Measurements from ENCODE around the gene AQP10. TPM values are rescaled to one million over a fixed set of nuclear protein-coding genes. Genes with fewer than 3 reads are reported as not detected.
A peak's percentile ranks its signal among the peaks of the same experiment; 100 is the strongest.
"Not testable (repeated sequence)": the region's sequence is repeated elsewhere in the genome, so short reads cannot be mapped to it uniquely, and the experiment has no call there.

Gene AQP10
- total RNA-seq, 5 donors from 2014 or later (not counting 1 experiment from before 2014, with no cell fraction given): not detected

- ATAC-seq (replicated peaks in 1 of 4): peak; percentile 25 to 49 (median 39)
- H3K4me3 Mint-ChIP-seq: peak overlapping the region; percentile 80 to 82 (median 81)
- peaks cover 58% of the 10 kb centered on the region for H3K36me3 Mint-ChIP-seq
Observed at GRCh38 chr1:154337253-154337894, 16.5 kb downstream of the AQP10 start.

GRCh38 chr1:154338875-154339274, 18.0 kb downstream of the AQP10 start:
- H3K9me3 Mint-ChIP-seq: no peaks in the 10 kb centered on the region
- H3K27me3 Mint-ChIP-seq: no peaks in the 10 kb centered on the region
- H3K9me3 ChIP-seq: no peaks in the 10 kb centered on the region
- ChIA-PET POLR2A (no interaction called here), CTCF (interaction anchor here in 1 of 2 donors (4.7 kb wide), 1 partner anchor 13 kb away, joined by 87 read pairs; the partner anchor contains the start of gene ATP8B2)
- H3K4me3 Mint-ChIP-seq: peak overlapping the region; percentile 0 to 82 (median 80)
- peaks cover 13 to 73% of the 10 kb centered on the region in 2 donors for H3K36me3 ChIP-seq (ENCODE audit: control insufficient read depth in 2 of 2, extremely low read depth in 1 of 2, insufficient read depth in 1 of 2, low read length in 1 of 2)
- no peak for DNase-seq
- H3K27ac Mint-ChIP-seq: peak overlapping the region; percentile 99
- peaks cover 68% of the 10 kb centered on the region for H3K36me3 Mint-ChIP-seq
- peaks cover 51 to 100% of the 10 kb centered on the region in 2 experiments for H3K4me1 ChIP-seq (ENCODE audit: control insufficient read depth in 1 of 2, extremely low read depth in 1 of 2, insufficient read depth in 2 of 2, low read length in 2 of 2)
- peaks cover 93 to 94% (median 93%) of the 10 kb centered on the region in 3 donors for H3K4me1 Mint-ChIP-seq
- WGBS (ENCODE audit: insufficient coverage): 100% methylated on average over 1 of the region's 2 CpGs
- H3K4me3 ChIP-seq (ENCODE audit: control insufficient read depth in 1 of 2, extremely low read depth in 1 of 2, low read length in 1 of 2): no peak overlapping the region
- H3K27me3 ChIP-seq (replicated peaks in 1 of 2; ENCODE audit: control insufficient read depth in 2 of 2, extremely low read depth in 1 of 2, insufficient read depth in 2 of 2, low read length in 1 of 2): no peaks in the 10 kb centered on the region
- H3K27ac ChIP-seq (ENCODE audit: low read length): peak overlapping the region; percentile 28
- ATAC-seq (replicated peaks in 1 of 4): no peak

More at GRCh38 chr1:154337253-154337894, 16.5 kb downstream of the AQP10 start:
- Mint-ChIP-seq H3K4me1 (peaks cover 82 to 89% (median 89%) of the 10 kb centered on the region in 3 donors), H3K27me3 (no peaks in the 10 kb centered on the region), H3K27ac (peak overlapping the region; percentile 99), H3K9me3 (no peaks in the 10 kb centered on the region)
- CTCF ChIA-PET: interaction anchor here (0.6 to 4.7 kb wide), 8 partner anchors 8 to 722 kb away, joined by 3 to 87 read pairs (median 4); partner anchors contain the start of genes ATP8B2 (in 1 of the 2) and PMVK (in 1 of the 2)
- peak in 1 of 35 experiments; percentile 52 for DNase-seq
- Histone ChIP-seq H3K9me3 (no peaks in the 10 kb centered on the region), H3K4me3 (ENCODE audit: control insufficient read depth in 1 of 2, extremely low read depth in 1 of 2, low read length in 1 of 2) (peak overlapping the region; percentile 17 to 40), H3K27ac (ENCODE audit: low read length) (peak overlapping the region; percentile 54), H3K36me3 (ENCODE audit: control insufficient read depth in 2 of 2, extremely low read depth in 1 of 2, insufficient read depth in 1 of 2, low read length in 1 of 2) (peaks cover 16 to 75% of the 10 kb centered on the region in 2 donors), H3K27me3 (replicated peaks in 1 of 2; ENCODE audit: control insufficient read depth in 2 of 2, extremely low read depth in 1 of 2, insufficient read depth in 2 of 2, low read length in 1 of 2) (no peaks in the 10 kb centered on the region), H3K4me1 (ENCODE audit: control insufficient read depth in 1 of 2, extremely low read depth in 1 of 2, insufficient read depth in 2 of 2, low read length in 2 of 2) (peaks cover 39 to 90% of the 10 kb centered on the region in 2 experiments)
- POLR2A ChIA-PET: interaction anchor here (0.6 to 0.7 kb wide), 2 partner anchors 8 to 112 kb away, joined by 3 to 4 read pairs; no protein-coding TSS in a partner anchor
- 50% methylated on average over 2 of the region's 8 CpGs for WGBS (ENCODE audit: insufficient coverage)

GRCh38 chr1:154341366-154341765, 20.5 kb downstream of the AQP10 start:
- peaks cover 18 to 80% of the 10 kb centered on the region in 2 donors for H3K36me3 ChIP-seq (ENCODE audit: control insufficient read depth in 2 of 2, extremely low read depth in 1 of 2, insufficient read depth in 1 of 2, low read length in 1 of 2)
- H3K4me3 Mint-ChIP-seq: peak overlapping the region in 2 of 3 donors; percentile 34 to 82
- H3K27ac ChIP-seq (ENCODE audit: low read length): peak overlapping the region; percentile 82
- H3K4me1 Mint-ChIP-seq: peaks cover 90 to 96% (median 94%) of the 10 kb centered on the region in 3 donors
- ChIA-PET CTCF (interaction anchor here (0.6 to 1.9 kb wide), 2 partner anchors 13 to 42 kb away, joined by 6 to 8 read pairs; no protein-coding TSS in a partner anchor), POLR2A (interaction anchor here in 1 of 2 donors (0.7 to 1.1 kb wide), 2 partner anchors 12 to 83 kb away, joined by 3 read pairs; no protein-coding TSS in a partner anchor)
- H3K27me3 Mint-ChIP-seq; H3K9me3 ChIP-seq; ATAC-seq (replicated peaks in 1 of 4); H3K27me3 ChIP-seq (replicated peaks in 1 of 2; ENCODE audit: control insufficient read depth in 2 of 2, extremely low read depth in 1 of 2, insufficient read depth in 2 of 2, low read length in 1 of 2); DNase-seq; H3K9me3 Mint-ChIP-seq; H3K4me3 ChIP-seq (ENCODE audit: control insufficient read depth in 1 of 2, extremely low read depth in 1 of 2, low read length in 1 of 2): not testable (repeated sequence)
- H3K27ac Mint-ChIP-seq: peak overlapping the region; percentile 99
- peaks cover 82% of the 10 kb centered on the region for H3K36me3 Mint-ChIP-seq
- peaks cover 54 to 100% of the 10 kb centered on the region in 2 experiments for H3K4me1 ChIP-seq (ENCODE audit: control insufficient read depth in 1 of 2, extremely low read depth in 1 of 2, insufficient read depth in 2 of 2, low read length in 2 of 2)
- 100% methylated on average over 2 of the region's 9 CpGs for WGBS (ENCODE audit: insufficient coverage)

- H3K4me3 Mint-ChIP-seq: peak overlapping the region; percentile 82 to 92 (median 89)
- H3K27ac Mint-ChIP-seq: peak overlapping the region; percentile 99
- DNase-seq (no peak), ATAC-seq (replicated peaks in 1 of 4) (no peak)
- Histone ChIP-seq H3K27me3 (replicated peaks in 1 of 2; ENCODE audit: control insufficient read depth in 2 of 2, extremely low read depth in 1 of 2, insufficient read depth in 2 of 2, low read length in 1 of 2) (no peaks in the 10 kb centered on the region), H3K9me3 (no peaks in the 10 kb centered on the region), H3K4me3 (ENCODE audit: control insufficient read depth in 1 of 2, extremely low read depth in 1 of 2, low read length in 1 of 2) (peak overlapping the region in 1 of 2 donors; percentile 52), H3K36me3 (ENCODE audit: control insufficient read depth in 2 of 2, extremely low read depth in 1 of 2, insufficient read depth in 1 of 2, low read length in 1 of 2) (peaks cover 19 to 86% of the 10 kb centered on the region in 2 donors), H3K4me1 (ENCODE audit: control insufficient read depth in 1 of 2, extremely low read depth in 1 of 2, insufficient read depth in 2 of 2, low read length in 2 of 2) (peaks cover 53 to 100% of the 10 kb centered on the region in 2 experiments), H3K27ac (ENCODE audit: low read length) (peak overlapping the region; percentile 82)
- 69% methylated on average over 5 of the region's 7 CpGs for WGBS (ENCODE audit: insufficient coverage)
- peaks cover 91 to 98% (median 98%) of the 10 kb centered on the region in 3 donors for H3K4me1 Mint-ChIP-seq
- peaks cover 87% of the 10 kb centered on the region for H3K36me3 Mint-ChIP-seq
- H3K27me3 Mint-ChIP-seq: no peaks in the 10 kb centered on the region
- POLR2A ChIA-PET: no interaction called here
- CTCF ChIA-PET: interaction anchor here in 1 of 2 donors (1.5 to 1.9 kb wide), 2 partner anchors 13 to 61 kb away, joined by 3 to 8 read pairs; no protein-coding TSS in a partner anchor
- no peaks in the 10 kb centered on the region for H3K9me3 Mint-ChIP-seq
Observed at GRCh38 chr1:154342132-154342531, 21.2 kb downstream of the AQP10 start.

GRCh38 chr1:154342836-154343472, 22.1 kb downstream of the AQP10 start:
- H3K27ac Mint-ChIP-seq: peak overlapping the region; percentile 99
- H3K9me3 ChIP-seq: no peaks in the 10 kb centered on the region
- no peaks in the 10 kb centered on the region for H3K27me3 ChIP-seq (replicated peaks in 1 of 2; ENCODE audit: control insufficient read depth in 2 of 2, extremely low read depth in 1 of 2, insufficient read depth in 2 of 2, low read length in 1 of 2)
- peaks cover 83% of the 10 kb centered on the region for H3K36me3 Mint-ChIP-seq
- H3K4me1 ChIP-seq (ENCODE audit: control insufficient read depth in 1 of 2, extremely low read depth in 1 of 2, insufficient read depth in 2 of 2, low read length in 2 of 2): peaks cover 45 to 96% of the 10 kb centered on the region in 2 experiments
- ATAC-seq (replicated peaks in 1 of 4) (peak; percentile 95 to 97 (median 96)), DNase-seq (peak; percentile 50 to 85 (median 69))
- H3K36me3 ChIP-seq (ENCODE audit: control insufficient read depth in 2 of 2, extremely low read depth in 1 of 2, insufficient read depth in 1 of 2, low read length in 1 of 2): peaks cover 16 to 90% of the 10 kb centered on the region in 2 donors
- H3K27me3 Mint-ChIP-seq: no peaks in the 10 kb centered on the region
- H3K4me3 ChIP-seq (ENCODE audit: control insufficient read depth in 1 of 2, extremely low read depth in 1 of 2, low read length in 1 of 2): peak overlapping the region; percentile 40 to 52
- CTCF ChIA-PET: interaction anchor here (0.5 to 4.2 kb wide), 12 partner anchors 8 to 373 kb away, joined by 3 to 18 read pairs (median 3); partner anchors contain the start of gene ATP8B2 (in 1 of the 2)
- 0% methylated on average over 13 of the region's 21 CpGs for WGBS (ENCODE audit: insufficient coverage)
- POLR2A ChIA-PET: interaction anchor here (0.5 to 0.6 kb wide), 3 partner anchors 10 to 225 kb away, joined by 3 to 4 read pairs (median 3); no protein-coding TSS in a partner anchor
- H3K27ac ChIP-seq (ENCODE audit: low read length): peak overlapping the region; percentile 82
- peaks cover 90 to 98% (median 94%) of the 10 kb centered on the region in 3 donors for H3K4me1 Mint-ChIP-seq
- H3K9me3 Mint-ChIP-seq: no peaks in the 10 kb centered on the region
- peak overlapping the region; percentile 82 to 92 (median 89) for H3K4me3 Mint-ChIP-seq

All from T-cell (primary cell).